NCI-H526 (cell line): Measurements from ENCODE around the gene ZC3H11A.
"Not testable (repeated sequence)": the region's sequence is repeated elsewhere in the genome, so short reads cannot be mapped to it uniquely, and the experiment has no call there.

Source experiments
- DNase-seq, 2 experiments: peaks; one replicate each; lab custom pipeline; 2025; lab: John Stamatoyannopoulos, UW

ZC3H11A gene

GRCh38 chr1:203795441-203796235, at the start of gene ZC3H11A, which contains the start of gene ZBED6:
TSS of gene ZC3H11A (plus strand) at chr1:203795623. CDS start at chr1:203817071, 21,448 bp downstream.
TSS of gene ZBED6 (plus strand) at chr1:203795623. CDS start at chr1:203797523, 1,900 bp downstream.
- DNase-seq: peak; percentile 93 to 96

GRCh38 chr1:203746281-203746680, 49.1 kb upstream of the ZC3H11A start:
- DNase-seq: no peak

- no peak for DNase-seq
These were observed 44.4 kb upstream of the ZC3H11A start for GRCh38 chr1:203751051-203751450.

- DNase-seq: not testable (repeated sequence)
These were observed 43.6 kb upstream of the ZC3H11A start for GRCh38 chr1:203751618-203752361.

GRCh38 chr1:203754455-203754864, 41.0 kb upstream of the ZC3H11A start:
- DNase-seq: peak; percentile 58 to 71

GRCh38 chr1:203756036-203756435, 39.4 kb upstream of the ZC3H11A start:
- DNase-seq: no peak

- not testable (repeated sequence) for DNase-seq
These were observed 36.7 kb upstream of the ZC3H11A start for GRCh38 chr1:203758749-203759148.

GRCh38 chr1:203760506-203760905, 34.9 kb upstream of the ZC3H11A start:
- DNase-seq: no peak

GRCh38 chr1:203761958-203762357, 33.5 kb upstream of the ZC3H11A start:
- not testable (repeated sequence) for DNase-seq

- DNase-seq: no peak
These were observed 31.9 kb upstream of the ZC3H11A start for GRCh38 chr1:203763505-203763904.

- DNase-seq: no peak
These were observed 31.1 kb upstream of the ZC3H11A start for GRCh38 chr1:203764105-203765028.

GRCh38 chr1:203765029-203765837, 30.2 kb upstream of the ZC3H11A start, which contains the start of gene LAX1:
TSS of gene LAX1 (plus strand) at chr1:203765183. CDS start at chr1:203765566, 383 bp downstream.
- DNase-seq: no peak

GRCh38 chr1:203768256-203768655, 27.2 kb upstream of the ZC3H11A start:
- DNase-seq: no peak

- DNase-seq: peak; percentile 45
These were observed 25.7 kb upstream of the ZC3H11A start for GRCh38 chr1:203769505-203770343.

- DNase-seq: no peak
These were observed 23.5 kb upstream of the ZC3H11A start for GRCh38 chr1:203771901-203772301.

- peak; percentile 17 to 60 for DNase-seq
These were observed 22.6 kb upstream of the ZC3H11A start for GRCh38 chr1:203772836-203773235.

GRCh38 chr1:203776636-203777035, 18.8 kb upstream of the ZC3H11A start:
- DNase-seq: peak; percentile 45 to 49

GRCh38 chr1:203777596-203777995, 17.8 kb upstream of the ZC3H11A start:
- DNase-seq: no peak

GRCh38 chr1:203778146-203778545, 17.3 kb upstream of the ZC3H11A start:
- no peak for DNase-seq

GRCh38 chr1:203778789-203779188, 16.6 kb upstream of the ZC3H11A start:
- no peak for DNase-seq
